IMR-90 (cell line): ENCODE measurements around the gene CPED1. TPM values are rescaled to one million over a fixed set of nuclear protein-coding genes. Genes with fewer than 3 reads are reported as not detected.

Experiments used
- ATAC-seq: fragments of 200-7000 bp; cut with Tn5 transposase; 2 replicates; pipeline ENCODE4 v1.9.1; 2020; ENCODE audit warnings: low read depth, mild to moderate bottlenecking, moderate library complexity
- BruUV-seq: library from RNA; stranded (reverse); fragments of 400-500 nt; replicated peaks from 2 replicates; lab custom pipeline; 2021; lab: Mats Ljungman, UMichigan
- CTCF ChIA-PET: fragments of 300-600 bp; formaldehyde crosslinking; extraction: SDS; loops from one replicate; lab custom pipeline; 2021; ENCODE audit warnings: antibody characterized with exemption; lab: Yijun Ruan, JAX
- POLR2A ChIA-PET: fragments of 300-600 bp; sonication (Branson Sonifier 250); formaldehyde crosslinking; loops from one replicate; lab custom pipeline; 2022; ENCODE audit warnings: antibody characterized with exemption; ENCODE audit not compliant: unreplicated experiment; lab: Charles Lee
- DNase-seq: peaks from one replicate; pipeline ENCODE4 v3.0.0; 2013
- H2AFZ ChIP-seq: replicated peaks from 2 replicates; pipeline ENCODE3; 2013; ENCODE audit warnings: low read length, mild to moderate bottlenecking; ENCODE audit not compliant: poor library complexity
- H2AK5ac ChIP-seq: 2 replicates; pipeline ENCODE4 v1.6.1; 2013; ENCODE audit warnings: low read depth, low read length, inconsistent platforms
- H2AK9ac ChIP-seq: replicated peaks from 2 replicates; pipeline ENCODE3; 2013; ENCODE audit warnings: mild to moderate bottlenecking, low read depth, low read length, moderate library complexity; ENCODE audit not compliant: poor library complexity
- H2BK120ac ChIP-seq: 2 replicates; pipeline ENCODE4 v1.6.1; 2013; ENCODE audit warnings: low read depth, low read length, inconsistent platforms
- H2BK15ac ChIP-seq: 3 replicates; pipeline ENCODE4 v1.6.1; 2013; ENCODE audit warnings: low read depth, low read length, inconsistent platforms
- H2BK20ac ChIP-seq: 2 replicates; pipeline ENCODE4 v1.6.1; 2013; ENCODE audit warnings: low read depth, mild to moderate bottlenecking, inconsistent platforms, low read length, moderate library complexity
- H2BK5ac ChIP-seq: 2 replicates; pipeline ENCODE4 v1.6.1; 2013; ENCODE audit warnings: mild to moderate bottlenecking, low read depth, low read length, inconsistent platforms; ENCODE audit not compliant: poor library complexity, severe bottlenecking
- H3K14ac ChIP-seq: replicated peaks from 2 replicates; pipeline ENCODE4 v1.6.1; 2013; ENCODE audit warnings: low read depth, low read length, inconsistent platforms
- H3K18ac ChIP-seq: 2 replicates; pipeline ENCODE4 v1.6.1; 2013; ENCODE audit warnings: low read depth, low read length, control low read depth
- H3K23ac ChIP-seq: 2 replicates; pipeline ENCODE4 v1.6.1; 2013; ENCODE audit warnings: low read depth, low read length, inconsistent platforms
- H3K27ac ChIP-seq: 2 replicates; pipeline ENCODE4 v1.5.1; 2013; ENCODE audit warnings: mild to moderate bottlenecking, control low read depth, low read length; ENCODE audit not compliant: insufficient read depth
- H3K27me3 ChIP-seq: 2 replicates; pipeline ENCODE4 v1.6.1; 2013; ENCODE audit warnings: low read length; ENCODE audit not compliant: control insufficient read depth, insufficient read depth
- H3K36me3 ChIP-seq: 2 replicates; pipeline ENCODE4 v1.6.1; 2013; ENCODE audit warnings: low read length, mixed read lengths; ENCODE audit not compliant: control insufficient read depth, insufficient read depth
- H3K4ac ChIP-seq: 2 replicates; pipeline ENCODE4 v1.6.1; 2013; ENCODE audit warnings: low read depth, low read length, inconsistent platforms
- H3K4me1 ChIP-seq: 2 replicates; pipeline ENCODE4 v1.6.1; 2013; ENCODE audit warnings: low read length, mixed read lengths; ENCODE audit not compliant: control insufficient read depth, insufficient read depth
- H3K4me2 ChIP-seq: 2 replicates; pipeline ENCODE4 v1.6.1; 2013; ENCODE audit warnings: low read depth, mild to moderate bottlenecking, control low read depth, low read length, moderate library complexity
- H3K4me3 ChIP-seq: 2 replicates; pipeline ENCODE4 v1.5.1; 2013; ENCODE audit warnings: low read depth, mild to moderate bottlenecking, control low read depth, low read length, moderate library complexity; ENCODE audit not compliant: insufficient read depth
- H3K56ac ChIP-seq: 2 replicates; pipeline ENCODE4 v1.6.1; 2013; ENCODE audit warnings: low read length, inconsistent platforms; ENCODE audit not compliant: insufficient read depth; ENCODE audit errors: extremely low read depth
- H3K79me1 ChIP-seq, 2 experiments: 2 replicates each; pipeline ENCODE4 v1.6.1; 2013; ENCODE audit warnings: low read length in 2 of 2, inconsistent platforms in 1 of 2, low read depth in 1 of 2
- H3K9ac ChIP-seq: 2 replicates; pipeline ENCODE4 v1.6.1; 2013; ENCODE audit warnings: low read depth, low read length, control low read depth
- H3K9me1 ChIP-seq: 2 replicates; pipeline ENCODE4 v1.6.1; 2013; ENCODE audit warnings: low read length, inconsistent platforms; ENCODE audit not compliant: insufficient read depth
- H3K9me3 ChIP-seq: 2 replicates; pipeline ENCODE4 v1.6.1; 2013; ENCODE audit warnings: low read length; ENCODE audit not compliant: control insufficient read depth, insufficient read depth
- H4K20me1 ChIP-seq: 2 replicates; pipeline ENCODE4 v1.6.1; 2013; ENCODE audit warnings: low read length, inconsistent platforms; ENCODE audit not compliant: insufficient read depth
- H4K5ac ChIP-seq: 2 replicates; pipeline ENCODE4 v1.6.1; 2013; ENCODE audit warnings: mild to moderate bottlenecking, low read depth, low read length, control low read depth
- H4K8ac ChIP-seq, 2 experiments: 2 replicates each; pipeline ENCODE4 v1.6.1; 2013; ENCODE audit warnings: low read depth in 2 of 2, low read length in 2 of 2, control low read depth in 1 of 2, inconsistent platforms in 1 of 2
- H4K91ac ChIP-seq: 2 replicates; pipeline ENCODE4 v1.6.1; 2013; ENCODE audit warnings: low read depth, low read length, inconsistent platforms; ENCODE audit not compliant: insufficient read depth
- BHLHE40 ChIP-seq: fragments of 150-350 bp; IDR thresholded peaks from 2 replicates; pipeline ENCODE4 v1.6.1; 2016; ENCODE audit warnings: mild to moderate bottlenecking, low read depth, low read length
- MXI1 ChIP-seq: IDR thresholded peaks from 2 replicates; pipeline ENCODE4 v1.6.1; 2012; ENCODE audit warnings: low read depth, mild to moderate bottlenecking, low read length, moderate library complexity, borderline replicate concordance
- POLR2A ChIP-seq: IDR thresholded peaks from 2 replicates; pipeline ENCODE4 v1.6.1; 2012; ENCODE audit warnings: mild to moderate bottlenecking, low read depth, low read length
- SMC3 ChIP-seq: fragments of 150-350 bp; IDR thresholded peaks from 2 replicates; pipeline ENCODE4 v1.6.1; 2016; ENCODE audit warnings: low read depth, mild to moderate bottlenecking, antibody characterized with exemption, low read length, moderate library complexity
- WGBS, 2 experiments: methylation state at CpG; one replicate each; pipeline versions ENCODE4 v1.1.5 to v1.1.7; 2013; ENCODE audit warnings: missing lambda C conversion rate in 2 of 2; ENCODE audit not compliant: insufficient read length in 1 of 2; ENCODE audit errors: extremely low coverage in 2 of 2; 5-methylcytosine and 5-hydroxymethylcytosine counted together
- dilution Hi-C: fragments of 300-500 bp; cut with HindIII; formaldehyde crosslinking; loops from one replicate; pipeline ENCODE4 v1.14.3; 2018; ENCODE audit warnings: low sequenced_read_pairs; ENCODE audit not compliant: unreplicated experiment
- in situ Hi-C: fragments of 300-500 bp; cut with MboI; formaldehyde crosslinking; loops from 3 replicates; pipeline ENCODE4 v1.14.3; 2019; ENCODE audit warnings: low sequenced_read_pairs, inconsistent platforms, mixed read lengths
- intact Hi-C: fragments of 100-400 bp; cut with micrococcal nuclease; formaldehyde crosslinking; loops from 2 replicates; pipeline ENCODE4 v1.10.0; 2022
- polyA plus RNA-seq, 3 experiments: library from polyadenylated mRNA; depleted of rRNA; stranded (reverse); fragments of >200 nt; gene quantifications; 2 replicates each; pipeline ENCODE4 v1.2.3, GENCODE V29; 2012; ENCODE audit warnings: low replicate concordance in 1 of 3
- total RNA-seq: library from RNA; depleted of rRNA; stranded (reverse); fragments of >200 nt; gene quantifications from 2 replicates; pipeline ENCODE4 v1.2.3, GENCODE V29; 2012
- TF ChIP-seq, protein P1 (sequence below): conservative IDR thresholded peaks from 2 replicates; pipeline ENCODE4 v1.5.1; 2012; ENCODE audit warnings: mild to moderate bottlenecking, low read depth, low read length, improper control_type of control experiment
- TF ChIP-seq, protein P2 (sequence below): fragments of 150-350 bp; IDR thresholded peaks from 2 replicates; pipeline ENCODE4 v1.6.1; 2017; ENCODE audit warnings: mild to moderate bottlenecking, antibody characterized with exemption, low read length, low read depth

CPED1 gene
- total and polyA plus RNA-seq, 2 of the 4 experiments (the other 2 are of a cell fraction) = 31.2 to 96.8 TPM

GRCh38 chr7:121180436-121181063 is 192.0 kb downstream of the CPED1 start:
- DNase-seq = no peak
- Histone ChIP-seq H3K27me3 (no peaks in the 10 kb centered on the region), H3K4me1 (peaks cover 3% of the 10 kb centered on the region; the same call in 1 of the 2 replicates), H3K27ac (no peak overlapping the region), H3K4ac (no peak overlapping the region), H4K8ac (no peak overlapping the region), H4K20me1 (no peaks in the 10 kb centered on the region), H4K5ac (no peak overlapping the region), H4K91ac (no peak overlapping the region), H3K4me3 (no peak overlapping the region), H3K9ac (no peak overlapping the region), H2BK5ac (no peak overlapping the region), H3K79me1 (peaks cover 3 to 32% of the 10 kb centered on the region in 2 experiments; a peak in 3 of 4 replicates), H3K18ac (no peak overlapping the region), H3K23ac (no peak overlapping the region), H2BK15ac (no peak overlapping the region), H3K9me3 (no peaks in the 10 kb centered on the region), H2AK5ac (no peak overlapping the region), H3K14ac (no peak overlapping the region), H2AK9ac (no peak overlapping the region), H3K9me1 (peaks cover 5% of the 10 kb centered on the region), H2AFZ (no peak overlapping the region), H3K36me3 (no peaks in the 10 kb centered on the region), H3K56ac (no peak overlapping the region), H2BK20ac (no peak overlapping the region), H2BK120ac (no peak overlapping the region), H3K4me2 (no peak overlapping the region)
- intact Hi-C loops (loop anchor here (5.0 kb wide), 1 partner anchor 48 kb away; no protein-coding TSS in a partner anchor), dilution Hi-C loops (no loop called here), in situ Hi-C loops (no loop called here)
- no CpG with 5 or more reads among the region's 4 CpGs for WGBS, 2 experiments
- no peak for ATAC-seq
- ChIA-PET POLR2A (no interaction called here), CTCF (no interaction called here)
- TF ChIP-seq, protein P1, sequence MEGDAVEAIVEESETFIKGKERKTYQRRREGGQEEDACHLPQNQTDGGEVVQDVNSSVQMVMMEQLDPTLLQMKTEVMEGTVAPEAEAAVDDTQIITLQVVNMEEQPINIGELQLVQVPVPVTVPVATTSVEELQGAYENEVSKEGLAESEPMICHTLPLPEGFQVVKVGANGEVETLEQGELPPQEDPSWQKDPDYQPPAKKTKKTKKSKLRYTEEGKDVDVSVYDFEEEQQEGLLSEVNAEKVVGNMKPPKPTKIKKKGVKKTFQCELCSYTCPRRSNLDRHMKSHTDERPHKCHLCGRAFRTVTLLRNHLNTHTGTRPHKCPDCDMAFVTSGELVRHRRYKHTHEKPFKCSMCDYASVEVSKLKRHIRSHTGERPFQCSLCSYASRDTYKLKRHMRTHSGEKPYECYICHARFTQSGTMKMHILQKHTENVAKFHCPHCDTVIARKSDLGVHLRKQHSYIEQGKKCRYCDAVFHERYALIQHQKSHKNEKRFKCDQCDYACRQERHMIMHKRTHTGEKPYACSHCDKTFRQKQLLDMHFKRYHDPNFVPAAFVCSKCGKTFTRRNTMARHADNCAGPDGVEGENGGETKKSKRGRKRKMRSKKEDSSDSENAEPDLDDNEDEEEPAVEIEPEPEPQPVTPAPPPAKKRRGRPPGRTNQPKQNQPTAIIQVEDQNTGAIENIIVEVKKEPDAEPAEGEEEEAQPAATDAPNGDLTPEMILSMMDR = no peak
- TF ChIP-seq BHLHE40 = no peak
- no peak for TF ChIP-seq POLR2A
- no peak for TF ChIP-seq SMC3
- TF ChIP-seq, protein P2, sequence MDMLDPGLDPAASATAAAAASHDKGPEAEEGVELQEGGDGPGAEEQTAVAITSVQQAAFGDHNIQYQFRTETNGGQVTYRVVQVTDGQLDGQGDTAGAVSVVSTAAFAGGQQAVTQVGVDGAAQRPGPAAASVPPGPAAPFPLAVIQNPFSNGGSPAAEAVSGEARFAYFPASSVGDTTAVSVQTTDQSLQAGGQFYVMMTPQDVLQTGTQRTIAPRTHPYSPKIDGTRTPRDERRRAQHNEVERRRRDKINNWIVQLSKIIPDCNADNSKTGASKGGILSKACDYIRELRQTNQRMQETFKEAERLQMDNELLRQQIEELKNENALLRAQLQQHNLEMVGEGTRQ = no peak
- TF ChIP-seq MXI1 = no peak
- BruUV-seq = no TSS peak
